GM23338 (cell line): ENCODE data around the gene PHLDA3. TPM values are rescaled to one million over a fixed set of nuclear protein-coding genes. Genes with fewer than 3 reads are reported as not detected.
A peak's percentile ranks its signal among the peaks of the same experiment; 100 is the strongest.

Experiments
- ATAC-seq: fragments of 200-7000 bp; cut with Tn5 transposase; 3 replicates; pipeline ENCODE4 v1.9.1; 2020
- DNase-seq: peaks from one replicate; pipeline ENCODE4 v3.0.0-alpha.2; 2015; ENCODE audit warnings: low spot score
- H2AFZ ChIP-seq: fragments of 200-600 bp; sonication (generic); 2 replicates; pipeline ENCODE4 v1.8.0; 2016; ENCODE audit warnings: antibody characterized with exemption, mild to moderate bottlenecking, moderate library complexity
- H3F3A ChIP-seq: fragments of 200-600 bp; sonication (generic); replicated peaks from 2 replicates; pipeline ENCODE4 v1.8.0; 2017; ENCODE audit warnings: antibody characterized with exemption, mixed run types, low read depth
- H3K27ac ChIP-seq: fragments of 200-600 bp; sonication (generic); 2 replicates; pipeline ENCODE4 v1.6.1; 2016; ENCODE audit warnings: low read depth
- H3K27me3 ChIP-seq: fragments of 200-600 bp; sonication (generic); 2 replicates; pipeline ENCODE4 v1.8.0; 2016; ENCODE audit warnings: mild to moderate bottlenecking, mixed run types, moderate library complexity; ENCODE audit not compliant: insufficient read depth
- H3K36me3 ChIP-seq: fragments of 200-600 bp; sonication (generic); 2 replicates; pipeline ENCODE4 v1.8.0; 2016; ENCODE audit warnings: mild to moderate bottlenecking; ENCODE audit not compliant: insufficient read depth
- H3K4me1 ChIP-seq: fragments of 200-600 bp; sonication (generic); 2 replicates; pipeline ENCODE4 v1.8.0; 2016; ENCODE audit warnings: mild to moderate bottlenecking, moderate library complexity; ENCODE audit not compliant: insufficient read depth
- H3K4me2 ChIP-seq: fragments of 200-600 bp; sonication (generic); 2 replicates; pipeline ENCODE4 v1.7.1; 2017; ENCODE audit warnings: mixed run types
- H3K4me3 ChIP-seq: fragments of 200-600 bp; sonication (generic); 2 replicates; pipeline ENCODE4 v1.6.1; 2016; ENCODE audit warnings: mixed run types
- H3K79me2 ChIP-seq: fragments of 200-600 bp; sonication (generic); replicated peaks from 2 replicates; pipeline ENCODE4 v1.8.0; 2017; ENCODE audit warnings: mild to moderate bottlenecking; ENCODE audit not compliant: insufficient read depth
- H3K9me2 ChIP-seq: fragments of 200-600 bp; sonication (generic); 2 replicates; pipeline ENCODE4 v1.8.0; 2017; ENCODE audit not compliant: insufficient read depth
- H4K20me1 ChIP-seq: fragments of 200-600 bp; sonication (generic); replicated peaks from 2 replicates; pipeline ENCODE4 v1.8.0; 2017; ENCODE audit warnings: mild to moderate bottlenecking; ENCODE audit not compliant: insufficient read depth
- H3K27ac Mint-ChIP-seq: 2 replicates; pipeline ENCODE4 v1.8.0; 2020; ENCODE audit warnings: inconsistent platforms, mild to moderate bottlenecking, moderate library complexity, mixed read lengths
- H3K27me3 Mint-ChIP-seq: 3 replicates; pipeline ENCODE4 v1.8.0; 2022; ENCODE audit warnings: low read depth, mild to moderate bottlenecking, moderate library complexity, mixed read lengths, inconsistent platforms; ENCODE audit not compliant: insufficient read depth, poor library complexity
- H3K36me3 Mint-ChIP-seq: 3 replicates; pipeline ENCODE4 v1.8.0; 2021; ENCODE audit warnings: low read depth, mild to moderate bottlenecking, inconsistent platforms, moderate library complexity, mixed read lengths
- H3K4me1 Mint-ChIP-seq: 3 replicates; pipeline ENCODE4 v1.8.0; 2020; ENCODE audit warnings: mild to moderate bottlenecking, inconsistent platforms, mixed read lengths
- H3K4me3 Mint-ChIP-seq: 3 replicates; pipeline ENCODE4 v1.8.0; 2021; ENCODE audit warnings: moderate library complexity, mild to moderate bottlenecking, inconsistent platforms, mixed read lengths
- H3K9me3 Mint-ChIP-seq: 3 replicates; pipeline ENCODE4 v1.8.0; 2020; ENCODE audit warnings: moderate library complexity, mild to moderate bottlenecking, inconsistent platforms, mixed read lengths
- EZH2 ChIP-seq: fragments of 200-600 bp; sonication (generic); IDR thresholded peaks from one replicate; pipeline ENCODE4 v1.8.0; 2017; ENCODE audit warnings: antibody characterized with exemption, mild to moderate bottlenecking, low read depth; ENCODE audit not compliant: unreplicated experiment
- EZH2phosphoT487 ChIP-seq: fragments of 200-600 bp; sonication (generic); IDR thresholded peaks from one replicate; pipeline ENCODE4 v1.8.1; 2018; ENCODE audit warnings: antibody characterized with exemption; ENCODE audit not compliant: unreplicated experiment
- JUNB ChIP-seq: IDR thresholded peaks from one replicate; pipeline ENCODE4 v1.6.1; 2016; ENCODE audit warnings: antibody characterized with exemption; ENCODE audit not compliant: unreplicated experiment
- NANOG ChIP-seq: IDR thresholded peaks from 2 replicates; pipeline ENCODE4 v1.6.1; 2016; ENCODE audit warnings: antibody characterized with exemption, borderline replicate concordance
- POLR2AphosphoS5 ChIP-seq: IDR thresholded peaks from 2 replicates; pipeline ENCODE4 v1.6.1; 2016; ENCODE audit warnings: antibody characterized with exemption, low read depth
- STAT1 ChIP-seq: IDR thresholded peaks from one replicate; pipeline ENCODE4 v1.6.1; 2016; ENCODE audit warnings: antibody characterized with exemption; ENCODE audit not compliant: unreplicated experiment
- ZNF114 ChIP-seq: fragments of 250-450 bp; sonication (Bioruptor Pico); IDR thresholded peaks from 2 replicates; pipeline ENCODE4 v1.5.0; 2020; ENCODE audit warnings: mild to moderate bottlenecking, moderate library complexity
- ZNF331 ChIP-seq: fragments of 250-450 bp; sonication (Bioruptor Pico); IDR thresholded peaks from 2 replicates; pipeline ENCODE4 v1.5.0; 2020; ENCODE audit warnings: low read depth, mild to moderate bottlenecking, moderate library complexity
- polyA plus RNA-seq: library from polyadenylated mRNA; unstranded; fragments of >200 nt; fragmentation: Nextera tagmentation; extraction: Ambion mirVana; gene quantifications from 2 replicates; pipeline ENCODE4 v1.2.1, GENCODE V29; 2016
- total RNA-seq: library from RNA; depleted of rRNA; stranded (reverse); fragments of >200 nt; shearing (Covaris generic); gene quantifications from 2 replicates; pipeline ENCODE4 v1.2.3, GENCODE V29; 2014
- TF ChIP-seq, protein P1 (sequence below): IDR thresholded peaks from one replicate; pipeline ENCODE4 v1.6.1; 2018; ENCODE audit warnings: antibody characterized with exemption; ENCODE audit not compliant: unreplicated experiment
- TF ChIP-seq, protein P2 (sequence below): fragments of 250-450 bp; sonication (Bioruptor Pico); IDR thresholded peaks from 2 replicates; pipeline ENCODE4 v1.5.0; 2020; ENCODE audit warnings: mild to moderate bottlenecking, moderate library complexity
- TF ChIP-seq, protein P3 (sequence below), 2 experiments: fragments of 200-600 bp in 1 of 2; sonication (generic) in 1 of 2; conservative IDR thresholded peaks; 2 replicates each; pipeline versions ENCODE4 v1.5.1 to v1.6.1; 2016 to 2017; ENCODE audit warnings: antibody characterized with exemption in 2 of 2, low read depth in 2 of 2, mild to moderate bottlenecking in 2 of 2, moderate library complexity in 1 of 2

The PHLDA3 gene
- total and polyA plus RNA-seq, 2 experiments from 2014 or later, result 37.5 to 87.4 TPM

DNA sequence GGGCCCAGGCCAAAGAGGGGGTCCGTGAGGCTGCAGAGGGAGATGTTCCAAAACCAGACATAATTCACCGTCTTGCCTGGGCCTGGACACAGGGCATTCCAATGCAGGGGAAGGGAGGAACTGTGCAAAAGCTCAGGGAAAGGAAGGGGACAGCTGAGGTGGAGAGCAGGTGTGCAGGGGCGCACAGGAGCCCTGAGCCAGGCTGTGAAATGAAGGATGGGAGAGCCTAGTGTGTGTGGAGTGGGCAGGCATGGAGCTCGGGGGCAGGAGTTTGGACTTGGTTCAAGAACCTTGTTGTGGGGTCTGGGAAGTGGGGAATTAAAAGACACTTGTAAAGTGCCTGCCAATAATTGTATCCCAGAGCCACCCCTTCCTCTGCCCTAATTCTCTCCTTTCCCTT is 49.7 kb downstream of the PHLDA3 start:
- Mint-ChIP-seq H3K4me3 (no peak overlapping the region), H3K9me3 (peaks cover 7% of the 10 kb centered on the region; the same call in 2 of the 3 replicates), H3K36me3 (no peaks in the 10 kb centered on the region), H3K4me1 (peaks cover 15% of the 10 kb centered on the region), H3K27me3 (peaks cover 7% of the 10 kb centered on the region), H3K27ac (0 out of 2 replicates have a peak overlapping the region, but pooled peaks have one; percentile 14)
- Histone ChIP-seq H3K27me3 (no peaks in the 10 kb centered on the region), H3K4me3 (no peak overlapping the region), H3K4me2 (no peak overlapping the region), H3K36me3 (no peaks in the 10 kb centered on the region), H3K27ac (no peak overlapping the region), H4K20me1 (no peaks in the 10 kb centered on the region), H3F3A (no peaks in the 10 kb centered on the region), H3K9me2 (no peaks in the 10 kb centered on the region), H2AFZ (no peak overlapping the region), H3K4me1 (no peaks in the 10 kb centered on the region), H3K79me2 (no peaks in the 10 kb centered on the region)
- ATAC-seq (no peak), DNase-seq (no peak)
- no peak for TF ChIP-seq NANOG

DNA sequence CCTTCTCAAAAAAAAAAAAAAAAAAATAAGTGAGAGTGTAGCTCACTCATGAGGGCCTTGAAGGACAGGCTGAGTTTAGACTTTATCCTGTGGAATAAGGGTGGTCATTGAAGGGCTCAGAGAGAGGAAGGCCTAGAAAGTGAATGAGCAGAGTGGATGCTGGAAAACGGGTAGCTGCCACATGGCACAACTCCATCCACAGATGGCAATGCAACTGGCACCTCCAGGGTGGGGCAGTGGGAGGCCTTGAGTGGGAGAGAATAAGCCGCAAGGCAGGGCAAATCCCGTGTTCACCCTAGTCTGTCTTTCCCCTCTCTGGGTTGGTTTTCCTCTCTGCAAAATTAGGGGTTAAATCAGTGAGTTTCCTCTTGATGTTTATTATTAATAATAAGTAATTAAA is 50.5 kb downstream of the PHLDA3 start:
- Mint-ChIP-seq H3K36me3 (no peaks in the 10 kb centered on the region), H3K4me3 (no peak overlapping the region), H3K27ac (no peak overlapping the region), H3K4me1 (peaks cover 15% of the 10 kb centered on the region), H3K27me3 (peaks cover 7% of the 10 kb centered on the region), H3K9me3 (peaks cover 7% of the 10 kb centered on the region; the same call in 2 of the 3 replicates)
- H3K79me2 ChIP-seq, result no peaks in the 10 kb centered on the region
- H4K20me1 ChIP-seq, result no peaks in the 10 kb centered on the region
- DNase-seq, result no peak
- no peaks in the 10 kb centered on the region for H3K4me1 ChIP-seq
- H3K27ac ChIP-seq, result no peak overlapping the region
- H3K27me3 ChIP-seq, result no peaks in the 10 kb centered on the region
- H3K4me2 ChIP-seq, result no peak overlapping the region
- no peaks in the 10 kb centered on the region for H3K36me3 ChIP-seq
- no peak overlapping the region for H3K4me3 ChIP-seq
- no peaks in the 10 kb centered on the region for H3F3A ChIP-seq
- ATAC-seq, result no peak
- no peak overlapping the region for H2AFZ ChIP-seq
- no peaks in the 10 kb centered on the region for H3K9me2 ChIP-seq
- TF ChIP-seq, protein P1, sequence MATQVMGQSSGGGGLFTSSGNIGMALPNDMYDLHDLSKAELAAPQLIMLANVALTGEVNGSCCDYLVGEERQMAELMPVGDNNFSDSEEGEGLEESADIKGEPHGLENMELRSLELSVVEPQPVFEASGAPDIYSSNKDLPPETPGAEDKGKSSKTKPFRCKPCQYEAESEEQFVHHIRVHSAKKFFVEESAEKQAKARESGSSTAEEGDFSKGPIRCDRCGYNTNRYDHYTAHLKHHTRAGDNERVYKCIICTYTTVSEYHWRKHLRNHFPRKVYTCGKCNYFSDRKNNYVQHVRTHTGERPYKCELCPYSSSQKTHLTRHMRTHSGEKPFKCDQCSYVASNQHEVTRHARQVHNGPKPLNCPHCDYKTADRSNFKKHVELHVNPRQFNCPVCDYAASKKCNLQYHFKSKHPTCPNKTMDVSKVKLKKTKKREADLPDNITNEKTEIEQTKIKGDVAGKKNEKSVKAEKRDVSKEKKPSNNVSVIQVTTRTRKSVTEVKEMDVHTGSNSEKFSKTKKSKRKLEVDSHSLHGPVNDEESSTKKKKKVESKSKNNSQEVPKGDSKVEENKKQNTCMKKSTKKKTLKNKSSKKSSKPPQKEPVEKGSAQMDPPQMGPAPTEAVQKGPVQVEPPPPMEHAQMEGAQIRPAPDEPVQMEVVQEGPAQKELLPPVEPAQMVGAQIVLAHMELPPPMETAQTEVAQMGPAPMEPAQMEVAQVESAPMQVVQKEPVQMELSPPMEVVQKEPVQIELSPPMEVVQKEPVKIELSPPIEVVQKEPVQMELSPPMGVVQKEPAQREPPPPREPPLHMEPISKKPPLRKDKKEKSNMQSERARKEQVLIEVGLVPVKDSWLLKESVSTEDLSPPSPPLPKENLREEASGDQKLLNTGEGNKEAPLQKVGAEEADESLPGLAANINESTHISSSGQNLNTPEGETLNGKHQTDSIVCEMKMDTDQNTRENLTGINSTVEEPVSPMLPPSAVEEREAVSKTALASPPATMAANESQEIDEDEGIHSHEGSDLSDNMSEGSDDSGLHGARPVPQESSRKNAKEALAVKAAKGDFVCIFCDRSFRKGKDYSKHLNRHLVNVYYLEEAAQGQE, result no peak
- TF ChIP-seq ZNF331 (CRISPR knock-in tag), result no peak
- TF ChIP-seq STAT1, result no peak
- TF ChIP-seq, protein P2, sequence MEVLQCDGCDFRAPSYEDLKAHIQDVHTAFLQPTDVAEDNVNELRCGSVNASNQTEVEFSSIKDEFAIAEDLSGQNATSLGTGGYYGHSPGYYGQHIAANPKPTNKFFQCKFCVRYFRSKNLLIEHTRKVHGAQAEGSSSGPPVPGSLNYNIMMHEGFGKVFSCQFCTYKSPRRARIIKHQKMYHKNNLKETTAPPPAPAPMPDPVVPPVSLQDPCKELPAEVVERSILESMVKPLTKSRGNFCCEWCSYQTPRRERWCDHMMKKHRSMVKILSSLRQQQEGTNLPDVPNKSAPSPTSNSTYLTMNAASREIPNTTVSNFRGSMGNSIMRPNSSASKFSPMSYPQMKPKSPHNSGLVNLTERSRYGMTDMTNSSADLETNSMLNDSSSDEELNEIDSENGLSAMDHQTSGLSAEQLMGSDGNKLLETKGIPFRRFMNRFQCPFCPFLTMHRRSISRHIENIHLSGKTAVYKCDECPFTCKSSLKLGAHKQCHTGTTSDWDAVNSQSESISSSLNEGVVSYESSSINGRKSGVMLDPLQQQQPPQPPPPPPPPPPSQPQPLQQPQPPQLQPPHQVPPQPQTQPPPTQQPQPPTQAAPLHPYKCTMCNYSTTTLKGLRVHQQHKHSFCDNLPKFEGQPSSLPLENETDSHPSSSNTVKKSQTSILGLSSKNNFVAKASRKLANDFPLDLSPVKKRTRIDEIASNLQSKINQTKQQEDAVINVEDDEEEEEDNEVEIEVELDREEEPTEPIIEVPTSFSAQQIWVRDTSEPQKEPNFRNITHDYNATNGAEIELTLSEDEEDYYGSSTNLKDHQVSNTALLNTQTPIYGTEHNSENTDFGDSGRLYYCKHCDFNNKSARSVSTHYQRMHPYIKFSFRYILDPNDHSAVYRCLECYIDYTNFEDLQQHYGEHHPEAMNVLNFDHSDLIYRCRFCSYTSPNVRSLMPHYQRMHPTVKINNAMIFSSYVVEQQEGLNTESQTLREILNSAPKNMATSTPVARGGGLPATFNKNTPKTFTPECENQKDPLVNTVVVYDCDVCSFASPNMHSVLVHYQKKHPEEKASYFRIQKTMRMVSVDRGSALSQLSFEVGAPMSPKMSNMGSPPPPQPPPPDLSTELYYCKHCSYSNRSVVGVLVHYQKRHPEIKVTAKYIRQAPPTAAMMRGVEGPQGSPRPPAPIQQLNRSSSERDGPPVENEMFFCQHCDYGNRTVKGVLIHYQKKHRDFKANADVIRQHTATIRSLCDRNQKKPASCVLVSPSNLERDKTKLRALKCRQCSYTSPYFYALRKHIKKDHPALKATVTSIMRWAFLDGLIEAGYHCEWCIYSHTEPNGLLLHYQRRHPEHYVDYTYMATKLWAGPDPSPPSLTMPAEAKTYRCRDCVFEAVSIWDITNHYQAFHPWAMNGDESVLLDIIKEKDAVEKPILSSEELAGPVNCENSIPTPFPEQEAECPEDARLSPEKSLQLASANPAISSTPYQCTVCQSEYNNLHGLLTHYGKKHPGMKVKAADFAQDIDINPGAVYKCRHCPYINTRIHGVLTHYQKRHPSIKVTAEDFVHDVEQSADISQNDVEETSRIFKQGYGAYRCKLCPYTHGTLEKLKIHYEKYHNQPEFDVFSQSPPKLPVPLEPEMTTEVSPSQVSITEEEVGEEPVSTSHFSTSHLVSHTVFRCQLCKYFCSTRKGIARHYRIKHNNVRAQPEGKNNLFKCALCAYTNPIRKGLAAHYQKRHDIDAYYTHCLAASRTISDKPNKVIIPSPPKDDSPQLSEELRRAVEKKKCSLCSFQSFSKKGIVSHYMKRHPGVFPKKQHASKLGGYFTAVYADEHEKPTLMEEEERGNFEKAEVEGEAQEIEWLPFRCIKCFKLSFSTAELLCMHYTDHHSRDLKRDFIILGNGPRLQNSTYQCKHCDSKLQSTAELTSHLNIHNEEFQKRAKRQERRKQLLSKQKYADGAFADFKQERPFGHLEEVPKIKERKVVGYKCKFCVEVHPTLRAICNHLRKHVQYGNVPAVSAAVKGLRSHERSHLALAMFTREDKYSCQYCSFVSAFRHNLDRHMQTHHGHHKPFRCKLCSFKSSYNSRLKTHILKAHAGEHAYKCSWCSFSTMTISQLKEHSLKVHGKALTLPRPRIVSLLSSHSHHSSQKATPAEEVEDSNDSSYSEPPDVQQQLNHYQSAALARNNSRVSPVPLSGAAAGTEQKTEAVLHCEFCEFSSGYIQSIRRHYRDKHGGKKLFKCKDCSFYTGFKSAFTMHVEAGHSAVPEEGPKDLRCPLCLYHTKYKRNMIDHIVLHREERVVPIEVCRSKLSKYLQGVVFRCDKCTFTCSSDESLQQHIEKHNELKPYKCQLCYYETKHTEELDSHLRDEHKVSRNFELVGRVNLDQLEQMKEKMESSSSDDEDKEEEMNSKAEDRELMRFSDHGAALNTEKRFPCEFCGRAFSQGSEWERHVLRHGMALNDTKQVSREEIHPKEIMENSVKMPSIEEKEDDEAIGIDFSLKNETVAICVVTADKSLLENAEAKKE (CRISPR knock-in tag), result no peak
- no peak for TF ChIP-seq NANOG
- TF ChIP-seq, protein P3, sequence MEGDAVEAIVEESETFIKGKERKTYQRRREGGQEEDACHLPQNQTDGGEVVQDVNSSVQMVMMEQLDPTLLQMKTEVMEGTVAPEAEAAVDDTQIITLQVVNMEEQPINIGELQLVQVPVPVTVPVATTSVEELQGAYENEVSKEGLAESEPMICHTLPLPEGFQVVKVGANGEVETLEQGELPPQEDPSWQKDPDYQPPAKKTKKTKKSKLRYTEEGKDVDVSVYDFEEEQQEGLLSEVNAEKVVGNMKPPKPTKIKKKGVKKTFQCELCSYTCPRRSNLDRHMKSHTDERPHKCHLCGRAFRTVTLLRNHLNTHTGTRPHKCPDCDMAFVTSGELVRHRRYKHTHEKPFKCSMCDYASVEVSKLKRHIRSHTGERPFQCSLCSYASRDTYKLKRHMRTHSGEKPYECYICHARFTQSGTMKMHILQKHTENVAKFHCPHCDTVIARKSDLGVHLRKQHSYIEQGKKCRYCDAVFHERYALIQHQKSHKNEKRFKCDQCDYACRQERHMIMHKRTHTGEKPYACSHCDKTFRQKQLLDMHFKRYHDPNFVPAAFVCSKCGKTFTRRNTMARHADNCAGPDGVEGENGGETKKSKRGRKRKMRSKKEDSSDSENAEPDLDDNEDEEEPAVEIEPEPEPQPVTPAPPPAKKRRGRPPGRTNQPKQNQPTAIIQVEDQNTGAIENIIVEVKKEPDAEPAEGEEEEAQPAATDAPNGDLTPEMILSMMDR (conservative IDR thresholded peaks at IDR 0.05; ENCODE audit: low read depth in 2 of 2), result no peak
- no peak for TF ChIP-seq EZH2
- TF ChIP-seq EZH2phosphoT487, result no peak
- no peak for TF ChIP-seq JUNB
- no peak for TF ChIP-seq POLR2AphosphoS5
- no peak for TF ChIP-seq ZNF114 (CRISPR knock-in tag)
